HepG2 (cell line): Measurements from ENCODE around the gene OTOG. TPM values are rescaled to one million over a fixed set of nuclear protein-coding genes. Genes with fewer than 3 reads are reported as not detected.
A peak's percentile ranks its signal among the peaks of the same experiment; 100 is the strongest.

ENCODE experiments used
- ATAC-seq: fragments of 200-7000 bp; cut with Tn5 transposase; 3 replicates; pipeline ENCODE4 v1.9.1; 2020; ENCODE audit warnings: mild to moderate bottlenecking, moderate library complexity
- BruUV-seq: library from RNA; stranded (reverse); fragments of 400-500 nt; replicated peaks from 2 replicates; lab custom pipeline; 2021; lab: Mats Ljungman, UMichigan
- CTCF ChIA-PET: fragments of 300-600 bp; formaldehyde crosslinking; extraction: SDS; loops from one replicate; lab custom pipeline; 2021; ENCODE audit warnings: low total read pairs, inconsistent platforms, low intra/inter-chr PET ratio; lab: Yijun Ruan, JAX
- POLR2A ChIA-PET: fragments of 350-600 bp; sonication (Branson Sonifier 250); formaldehyde crosslinking; loops from one replicate; lab custom pipeline; 2020; ENCODE audit warnings: antibody characterized with exemption, inconsistent platforms; lab: Yijun Ruan, JAX
- DNase-seq: peaks from one replicate; pipeline ENCODE4 v3.0.0-alpha.2; 2015; ENCODE audit warnings: low spot score
- FAIRE-seq: peaks from 3 replicates; lab custom pipeline; 2011; peaks lifted over from hg19 to GRCh38; lab: Jason Lieb, UNC
- H2AFZ ChIP-seq: one replicate; pipeline ENCODE4 v1.6.1; 2011; ENCODE audit warnings: low read length, inconsistent platforms
- H3K27ac ChIP-seq: fragments of 300-600 bp; 3 replicates; pipeline ENCODE4 v1.8.0; 2011; ENCODE audit warnings: mixed run types, mild to moderate bottlenecking, mixed read lengths, low read length, inconsistent platforms; ENCODE audit not compliant: insufficient read depth; ENCODE audit errors: extremely low read length
- H3K27me3 ChIP-seq, 2 experiments: fragments of 200-600 bp in 1 of 2; 2 replicates in 1 of 2; 3 replicates in 1 of 2; pipeline versions ENCODE4 v1.6.0 to v1.8.0; 2011; ENCODE audit warnings: low read length in 2 of 2, mild to moderate bottlenecking in 2 of 2, moderate library complexity in 2 of 2, inconsistent platforms in 1 of 2; ENCODE audit not compliant: insufficient read depth in 2 of 2, control insufficient read depth in 1 of 2
- H3K36me3 ChIP-seq, 2 experiments: fragments of 200-600 bp in 1 of 2; replicated peaks in 1 of 2; 2 replicates in 1 of 2; 3 replicates in 1 of 2; pipeline versions ENCODE4 v1.5.1 to v1.8.0; 2011; ENCODE audit warnings: low read length in 2 of 2, inconsistent platforms in 1 of 2; ENCODE audit not compliant: insufficient read depth in 2 of 2, control insufficient read depth in 1 of 2
- H3K4me1 ChIP-seq: 2 replicates; pipeline ENCODE4 v1.5.1; 2012; ENCODE audit warnings: low read length, inconsistent platforms; ENCODE audit not compliant: insufficient read depth
- H3K4me2 ChIP-seq: 2 replicates; pipeline ENCODE4 v1.6.0; 2011; ENCODE audit warnings: low read depth, low read length, inconsistent platforms
- H3K4me3 ChIP-seq, 3 experiments: fragments of 200-600 bp in 1 of 3; sonication (generic), shearing (Covaris generic) in 1 of 3; replicated peaks in 1 of 3; 2 replicates each; pipeline ENCODE4 v1.5.1; 2011 to 2016; ENCODE audit warnings: low read length in 3 of 3, inconsistent platforms in 2 of 3, low read depth in 2 of 3, mild to moderate bottlenecking in 2 of 3, control low read depth in 1 of 3, mixed read lengths in 1 of 3; ENCODE audit not compliant: insufficient read depth in 1 of 3
- H3K79me2 ChIP-seq: one replicate; pipeline ENCODE4 v1.6.1; 2011; ENCODE audit warnings: low read length, inconsistent platforms; ENCODE audit not compliant: insufficient read depth
- H3K9ac ChIP-seq: 2 replicates; pipeline ENCODE4 v1.6.0; 2011; ENCODE audit warnings: mild to moderate bottlenecking, low read depth, low read length, inconsistent platforms; ENCODE audit not compliant: insufficient read depth
- H3K9me3 ChIP-seq: 2 replicates; pipeline ENCODE4 v1.5.1; 2012; ENCODE audit warnings: mild to moderate bottlenecking, low read length
- H4K20me1 ChIP-seq: 2 replicates; pipeline ENCODE4 v1.6.0; 2011; ENCODE audit warnings: inconsistent platforms, mild to moderate bottlenecking, low read length, moderate library complexity; ENCODE audit not compliant: insufficient read depth
- CHCHD3 ChIP-seq: sonication (generic); formaldehyde crosslinking; IDR thresholded peaks from 2 replicates; pipeline ENCODE4 v1.8.0; 2022; ENCODE audit warnings: mild to moderate bottlenecking, missing genetic modification reagents, moderate library complexity
- CHD2 ChIP-seq: IDR thresholded peaks from 2 replicates; pipeline ENCODE4 v1.6.1; 2011; ENCODE audit warnings: low read depth, low read length, improper control_type of control experiment
- CREB1 ChIP-seq, 2 experiments: fragments of 450-650 bp in 1 of 2; IDR thresholded peaks; 2 replicates each; pipeline ENCODE4 v1.6.1; 2016 to 2017; ENCODE audit warnings: control low read depth in 1 of 2, mild to moderate bottlenecking in 1 of 2, missing compliant biosample characterization in 1 of 2, missing genetic modification characterization in 1 of 2
- NFE2L1 ChIP-seq: sonication (generic); formaldehyde crosslinking; IDR thresholded peaks from 2 replicates; pipeline ENCODE4 v1.4.0; 2020; ENCODE audit warnings: missing genetic modification reagents, mild to moderate bottlenecking, borderline replicate concordance
- NR2F2 ChIP-seq: IDR thresholded peaks from 2 replicates; pipeline ENCODE4 v1.6.1; 2012; ENCODE audit warnings: low read depth, inconsistent platforms, borderline replicate concordance
- SPEN ChIP-seq: sonication (generic); formaldehyde crosslinking; IDR thresholded peaks from 2 replicates; pipeline ENCODE4 v1.5.1; 2020; ENCODE audit warnings: low read depth, mild to moderate bottlenecking, missing genetic modification reagents
- TEAD3 ChIP-seq: optimal IDR thresholded peaks from 2 replicates; pipeline ENCODE3; 2016; ENCODE audit warnings: borderline replicate concordance
- YY1 ChIP-seq: IDR thresholded peaks from 2 replicates; pipeline ENCODE4 v1.6.1; 2011; ENCODE audit warnings: low read length, low read depth, moderate library complexity, mild to moderate bottlenecking; ENCODE audit not compliant: insufficient read depth, insufficient replicate concordance
- ZBTB2 ChIP-seq: sonication (generic); formaldehyde crosslinking; IDR thresholded peaks from 2 replicates; pipeline ENCODE4 v1.8.0; 2022; ENCODE audit warnings: low read depth, missing genetic modification reagents
- ZNF138 ChIP-seq: sonication (generic); formaldehyde crosslinking; IDR thresholded peaks from 2 replicates; pipeline ENCODE4 v1.5.0; 2020; ENCODE audit warnings: mild to moderate bottlenecking, low read depth, missing genetic modification reagents
- ZNF383 ChIP-seq: sonication (generic); formaldehyde crosslinking; IDR thresholded peaks from 2 replicates; pipeline ENCODE4 v1.4.0; 2020; ENCODE audit warnings: missing genetic modification reagents, mild to moderate bottlenecking, borderline replicate concordance
- ZNF460 ChIP-seq: sonication (generic); formaldehyde crosslinking; IDR thresholded peaks from 2 replicates; pipeline ENCODE4 v1.5.1; 2020; ENCODE audit warnings: missing genetic modification reagents, mild to moderate bottlenecking, borderline replicate concordance
- ZNF547 ChIP-seq: sonication (generic); formaldehyde crosslinking; IDR thresholded peaks from 2 replicates; pipeline ENCODE4 v1.5.1; 2020; ENCODE audit warnings: mild to moderate bottlenecking, missing genetic modification reagents
- ZNF646 ChIP-seq: sonication (generic); formaldehyde crosslinking; IDR thresholded peaks from 2 replicates; pipeline ENCODE4 v1.9.0; 2021; ENCODE audit warnings: mild to moderate bottlenecking, missing genetic modification reagents
- ZSCAN21 ChIP-seq: sonication (generic); formaldehyde crosslinking; IDR thresholded peaks from 2 replicates; pipeline ENCODE4 v1.8.0; 2022; ENCODE audit warnings: mild to moderate bottlenecking, missing genetic modification reagents, moderate library complexity, borderline replicate concordance
- WGBS: methylation state at CpG from one replicate; pipeline ENCODE4 v1.1.6; 2017; ENCODE audit warnings: low lambda C conversion rate; 5-methylcytosine and 5-hydroxymethylcytosine counted together
- in situ Hi-C: cut with HindIII; loops from 2 replicates; pipeline ENCODE4 v1.10.0; 2017; ENCODE audit warnings: low pct_unique_long_range_greater_than_20kb; ENCODE audit not compliant: extremely low pct_ligation_motif_present
- intact Hi-C: fragments of 100-400 bp; cut with micrococcal nuclease; formaldehyde crosslinking; loops from one replicate; pipeline ENCODE4 v1.10.0; 2022; ENCODE audit not compliant: unreplicated experiment
- polyA plus RNA-seq, 8 experiments: library from polyadenylated mRNA; depleted of rRNA in 3 of 8; stranded (reverse) in 7 of 8; unstranded in 1 of 8; fragments of >200 nt; fragmentation: Illumina TruSeq in 4 of 8; extraction: Trizol in 4 of 8; gene quantifications; 2 replicates each; pipeline versions ENCODE4 v1.2.1 to v1.2.3, GENCODE V29; 2011 to 2016; ENCODE audit warnings: low read depth in 4 of 8, missing spikeins in 1 of 8, mixed read lengths in 1 of 8; ENCODE audit not compliant: insufficient read depth in 1 of 8
- total RNA-seq, 5 experiments: library from RNA; depleted of rRNA; stranded (reverse); fragments of >200 nt; fragmentation: Illumina TruSeq; extraction: Trizol; gene quantifications; 2 replicates each; pipeline ENCODE4 v1.2.3, GENCODE V29; 2016; ENCODE audit warnings: low read depth in 1 of 5

OTOG gene
- total and polyA plus RNA-seq, 2 of the 13 experiments (the other 11 are each of a cell fraction or from before 2014, with no cell fraction given): not detected

- TF ChIP-seq ZNF547 (CRISPR knock-in tag) (0 out of 2 replicates have a peak, but pooled peaks have one; percentile 1), ZSCAN21 (CRISPR knock-in tag) (no peak), ZNF138 (CRISPR knock-in tag) (no peak), TEAD3 (CRISPR knock-in tag) (peak; percentile 18), ZNF460 (CRISPR knock-in tag) (no peak), YY1 (no peak)
- TF ChIP-seq, all 625 proteins: peak for 4
These were observed 15.9 kb upstream of the OTOG start (continued) for GRCh38 chr11:17531071-17531600.

GRCh38 chr11:17531636-17532113 is 15.4 kb upstream of the OTOG start:
- H3K4me1 ChIP-seq: peaks cover 28% of the 10 kb centered on the region
- no peak for FAIRE-seq
- TF ChIP-seq ZNF646 (CRISPR knock-in tag) (no peak), SPEN (no peak), CHD2 (no peak), CHCHD3 (CRISPR knock-in tag) (no peak), NR2F2 (no peak), NFE2L1 (no peak), ZBTB2 (CRISPR knock-in tag) (no peak), ZNF383 (no peak), CREB1 (IDR thresholded peaks at IDR 0.05) (peak; percentile 61), CREB1 (CRISPR knock-in tag; IDR thresholded peaks at IDR 0.05) (no peak)

More at GRCh38 chr11:17531636-17532113, 15.4 kb upstream of the OTOG start:
- DNase-seq (peak; percentile 33), ATAC-seq (peak; percentile 51)
- ChIA-PET POLR2A (interaction anchor here (1.2 to 2.1 kb wide), 2 partner anchors 10 to 178 kb away, joined by 5 to 8 read pairs; no protein-coding TSS in a partner anchor), CTCF (no interaction called here)
- in situ Hi-C loops: no loop called here
- Histone ChIP-seq H3K27ac (no peak overlapping the region), H3K9ac (no peak overlapping the region), H3K79me2 (no peaks in the 10 kb centered on the region), H3K4me2 (peak overlapping the region; percentile 70), H3K27me3 (peaks cover 0 to 28% of the 10 kb centered on the region in 2 experiments; a peak in 4 of 5 replicates), H3K4me3 (peak overlapping the region in 2 of 3 experiments; percentile 5 to 50; a peak in 1 of 6 replicates), H3K36me3 (no peaks in the 10 kb centered on the region), H3K9me3 (no peaks in the 10 kb centered on the region), H2AFZ (no peak overlapping the region), H4K20me1 (no peaks in the 10 kb centered on the region)
- WGBS: 3% methylated on average over 6 of the region's 6 CpGs
- intact Hi-C loops: no loop called here
- no TSS peak for BruUV-seq
